HepG2 (cell line): ENCODE results near the gene SLC29A3. TPM values are rescaled to one million over a fixed set of nuclear protein-coding genes. Genes with fewer than 3 reads are reported as not detected.

Experiments
- ATAC-seq: fragments of 200-7000 bp; cut with Tn5 transposase; 3 replicates; pipeline ENCODE4 v1.9.1; 2020; ENCODE audit warnings: mild to moderate bottlenecking, moderate library complexity
- BruUV-seq: library from RNA; stranded (reverse); fragments of 400-500 nt; replicated peaks from 2 replicates; lab custom pipeline; 2021; lab: Mats Ljungman, UMichigan
- CTCF ChIA-PET: fragments of 300-600 bp; formaldehyde crosslinking; extraction: SDS; loops from one replicate; lab custom pipeline; 2021; ENCODE audit warnings: low total read pairs, inconsistent platforms, low intra/inter-chr PET ratio; lab: Yijun Ruan, JAX
- POLR2A ChIA-PET: fragments of 350-600 bp; sonication (Branson Sonifier 250); formaldehyde crosslinking; loops from one replicate; lab custom pipeline; 2020; ENCODE audit warnings: antibody characterized with exemption, inconsistent platforms; lab: Yijun Ruan, JAX
- DNase-seq: peaks from one replicate; pipeline ENCODE4 v3.0.0-alpha.2; 2015; ENCODE audit warnings: low spot score
- FAIRE-seq: peaks from 3 replicates; lab custom pipeline; 2011; peaks lifted over from hg19 to GRCh38; lab: Jason Lieb, UNC
- H2AFZ ChIP-seq: one replicate; pipeline ENCODE4 v1.6.1; 2011; ENCODE audit warnings: low read length, inconsistent platforms
- H3K27ac ChIP-seq: fragments of 300-600 bp; 3 replicates; pipeline ENCODE4 v1.8.0; 2011; ENCODE audit warnings: mixed run types, mild to moderate bottlenecking, mixed read lengths, low read length, inconsistent platforms; ENCODE audit not compliant: insufficient read depth; ENCODE audit errors: extremely low read length
- H3K27me3 ChIP-seq, 2 experiments: fragments of 200-600 bp in 1 of 2; 2 replicates in 1 of 2; 3 replicates in 1 of 2; pipeline versions ENCODE4 v1.6.0 to v1.8.0; 2011; ENCODE audit warnings: low read length in 2 of 2, mild to moderate bottlenecking in 2 of 2, moderate library complexity in 2 of 2, inconsistent platforms in 1 of 2; ENCODE audit not compliant: insufficient read depth in 2 of 2, control insufficient read depth in 1 of 2
- H3K36me3 ChIP-seq, 2 experiments: fragments of 200-600 bp in 1 of 2; replicated peaks in 1 of 2; 2 replicates in 1 of 2; 3 replicates in 1 of 2; pipeline versions ENCODE4 v1.5.1 to v1.8.0; 2011; ENCODE audit warnings: low read length in 2 of 2, inconsistent platforms in 1 of 2; ENCODE audit not compliant: insufficient read depth in 2 of 2, control insufficient read depth in 1 of 2
- H3K4me1 ChIP-seq: 2 replicates; pipeline ENCODE4 v1.5.1; 2012; ENCODE audit warnings: low read length, inconsistent platforms; ENCODE audit not compliant: insufficient read depth
- H3K4me2 ChIP-seq: 2 replicates; pipeline ENCODE4 v1.6.0; 2011; ENCODE audit warnings: low read depth, low read length, inconsistent platforms
- H3K4me3 ChIP-seq, 3 experiments: fragments of 200-600 bp in 1 of 3; sonication (generic), shearing (Covaris generic) in 1 of 3; replicated peaks in 1 of 3; 2 replicates each; pipeline ENCODE4 v1.5.1; 2011 to 2016; ENCODE audit warnings: low read length in 3 of 3, inconsistent platforms in 2 of 3, low read depth in 2 of 3, mild to moderate bottlenecking in 2 of 3, control low read depth in 1 of 3, mixed read lengths in 1 of 3; ENCODE audit not compliant: insufficient read depth in 1 of 3
- H3K79me2 ChIP-seq: one replicate; pipeline ENCODE4 v1.6.1; 2011; ENCODE audit warnings: low read length, inconsistent platforms; ENCODE audit not compliant: insufficient read depth
- H3K9ac ChIP-seq: 2 replicates; pipeline ENCODE4 v1.6.0; 2011; ENCODE audit warnings: mild to moderate bottlenecking, low read depth, low read length, inconsistent platforms; ENCODE audit not compliant: insufficient read depth
- H3K9me3 ChIP-seq: 2 replicates; pipeline ENCODE4 v1.5.1; 2012; ENCODE audit warnings: mild to moderate bottlenecking, low read length
- H4K20me1 ChIP-seq: 2 replicates; pipeline ENCODE4 v1.6.0; 2011; ENCODE audit warnings: inconsistent platforms, mild to moderate bottlenecking, low read length, moderate library complexity; ENCODE audit not compliant: insufficient read depth
- DNMT3B ChIP-seq: conservative IDR thresholded peaks from 2 replicates; pipeline ENCODE4 v1.6.1; 2016; ENCODE audit warnings: missing biosample characterization, control low read depth
- FOXO1 ChIP-seq: sonication (generic); formaldehyde crosslinking; IDR thresholded peaks from 2 replicates; pipeline ENCODE4 v1.4.0; 2020; ENCODE audit warnings: missing genetic modification reagents
- GZF1 ChIP-seq: sonication (generic); formaldehyde crosslinking; IDR thresholded peaks from 2 replicates; pipeline ENCODE4 v1.5.1; 2020; ENCODE audit warnings: mild to moderate bottlenecking, missing genetic modification reagents
- KLF16 ChIP-seq, 2 experiments: sonication (generic) in 1 of 2; formaldehyde crosslinking in 1 of 2; IDR thresholded peaks; 2 replicates each; pipeline versions ENCODE4 v1.6.1 to v1.8.0; 2016 to 2023; ENCODE audit warnings: missing genetic modification reagents in 2 of 2, missing compliant biosample characterization in 1 of 2
- MED8 ChIP-seq: sonication (generic); formaldehyde crosslinking; IDR thresholded peaks from 2 replicates; pipeline ENCODE4 v1.8.1; 2023; ENCODE audit warnings: mild to moderate bottlenecking, missing genetic modification reagents; ENCODE audit not compliant: insufficient replicate concordance
- RAD51 ChIP-seq: fragments of 450-650 bp; IDR thresholded peaks from 2 replicates; pipeline ENCODE4 v1.6.1; 2016; ENCODE audit warnings: borderline replicate concordance
- WGBS: methylation state at CpG from one replicate; pipeline ENCODE4 v1.1.6; 2017; ENCODE audit warnings: low lambda C conversion rate; 5-methylcytosine and 5-hydroxymethylcytosine counted together
- in situ Hi-C: cut with HindIII; loops from 2 replicates; pipeline ENCODE4 v1.10.0; 2017; ENCODE audit warnings: low pct_unique_long_range_greater_than_20kb; ENCODE audit not compliant: extremely low pct_ligation_motif_present
- intact Hi-C: fragments of 100-400 bp; cut with micrococcal nuclease; formaldehyde crosslinking; loops from one replicate; pipeline ENCODE4 v1.10.0; 2022; ENCODE audit not compliant: unreplicated experiment
- polyA plus RNA-seq, 8 experiments: library from polyadenylated mRNA; depleted of rRNA in 3 of 8; stranded (reverse) in 7 of 8; unstranded in 1 of 8; fragments of >200 nt; fragmentation: Illumina TruSeq in 4 of 8; extraction: Trizol in 4 of 8; gene quantifications; 2 replicates each; pipeline versions ENCODE4 v1.2.1 to v1.2.3, GENCODE V29; 2011 to 2016; ENCODE audit warnings: low read depth in 4 of 8, missing spikeins in 1 of 8, mixed read lengths in 1 of 8; ENCODE audit not compliant: insufficient read depth in 1 of 8
- total RNA-seq, 5 experiments: library from RNA; depleted of rRNA; stranded (reverse); fragments of >200 nt; fragmentation: Illumina TruSeq; extraction: Trizol; gene quantifications; 2 replicates each; pipeline ENCODE4 v1.2.3, GENCODE V29; 2016; ENCODE audit warnings: low read depth in 1 of 5
- TF ChIP-seq, protein P1 (sequence below): IDR thresholded peaks from 2 replicates; pipeline ENCODE4 v1.6.1; 2018; ENCODE audit warnings: missing genetic modification reagents
- TF ChIP-seq, protein P2 (sequence below): sonication (generic); formaldehyde crosslinking; IDR thresholded peaks from 2 replicates; pipeline ENCODE4 v1.5.0; 2020; ENCODE audit warnings: mild to moderate bottlenecking, missing genetic modification reagents

The SLC29A3 gene
- total and polyA plus RNA-seq, 2 of the 13 experiments (the other 11 are each of a cell fraction or from before 2014, with no cell fraction given), result 8.6 to 11.8 TPM

DNA sequence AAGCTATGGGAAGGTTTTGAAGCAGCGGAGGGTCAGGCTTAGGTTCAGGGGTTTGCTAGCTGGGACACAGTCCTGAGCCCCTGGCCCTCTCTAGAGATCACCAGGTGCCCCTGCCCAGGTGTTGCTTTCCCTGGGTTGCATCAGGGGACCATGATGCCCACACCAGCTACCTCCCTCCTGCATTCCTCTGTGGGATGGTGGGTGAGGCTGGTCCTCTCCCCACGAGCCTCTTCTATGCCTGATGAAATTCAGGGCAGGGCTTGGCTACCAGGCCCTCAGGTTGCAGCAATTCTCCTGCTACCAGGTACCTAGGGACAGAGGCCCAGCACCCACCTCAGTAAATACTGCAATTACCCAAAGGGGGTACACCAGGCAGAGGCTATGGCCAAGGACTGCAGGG lies 10.8 kb upstream of the SLC29A3 start:
- Histone ChIP-seq H3K4me1 (peaks cover 20% of the 10 kb centered on the region; the same call in 1 of the 2 replicates), H3K4me2 (no peak overlapping the region), H3K36me3 (no peaks in the 10 kb centered on the region), H4K20me1 (no peaks in the 10 kb centered on the region), H3K27me3 (peaks cover 3 to 4% of the 10 kb centered on the region in 2 experiments; a peak in 2 of 5 replicates), H3K4me3 (no peak overlapping the region), H3K27ac (no peak overlapping the region), H3K79me2 (no peaks in the 10 kb centered on the region), H3K9me3 (no peaks in the 10 kb centered on the region), H3K9ac (no peak overlapping the region), H2AFZ (no peak overlapping the region)
- ATAC-seq (no peak), FAIRE-seq (no peak), DNase-seq (no peak)
- 20% methylated on average over 1 of the region's 2 CpGs for WGBS
- TF ChIP-seq RAD51, result no peak
- TF ChIP-seq, protein P1, sequence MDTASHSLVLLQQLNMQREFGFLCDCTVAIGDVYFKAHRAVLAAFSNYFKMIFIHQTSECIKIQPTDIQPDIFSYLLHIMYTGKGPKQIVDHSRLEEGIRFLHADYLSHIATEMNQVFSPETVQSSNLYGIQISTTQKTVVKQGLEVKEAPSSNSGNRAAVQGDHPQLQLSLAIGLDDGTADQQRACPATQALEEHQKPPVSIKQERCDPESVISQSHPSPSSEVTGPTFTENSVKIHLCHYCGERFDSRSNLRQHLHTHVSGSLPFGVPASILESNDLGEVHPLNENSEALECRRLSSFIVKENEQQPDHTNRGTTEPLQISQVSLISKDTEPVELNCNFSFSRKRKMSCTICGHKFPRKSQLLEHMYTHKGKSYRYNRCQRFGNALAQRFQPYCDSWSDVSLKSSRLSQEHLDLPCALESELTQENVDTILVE (CRISPR knock-in tag), result no peak
- TF ChIP-seq FOXO1 (CRISPR knock-in tag), result no peak
- TF ChIP-seq DNMT3B, result no peak
- TF ChIP-seq KLF16 (CRISPR knock-in tag; IDR thresholded peaks at IDR 0.05), result no peak
- TF ChIP-seq, protein P2, sequence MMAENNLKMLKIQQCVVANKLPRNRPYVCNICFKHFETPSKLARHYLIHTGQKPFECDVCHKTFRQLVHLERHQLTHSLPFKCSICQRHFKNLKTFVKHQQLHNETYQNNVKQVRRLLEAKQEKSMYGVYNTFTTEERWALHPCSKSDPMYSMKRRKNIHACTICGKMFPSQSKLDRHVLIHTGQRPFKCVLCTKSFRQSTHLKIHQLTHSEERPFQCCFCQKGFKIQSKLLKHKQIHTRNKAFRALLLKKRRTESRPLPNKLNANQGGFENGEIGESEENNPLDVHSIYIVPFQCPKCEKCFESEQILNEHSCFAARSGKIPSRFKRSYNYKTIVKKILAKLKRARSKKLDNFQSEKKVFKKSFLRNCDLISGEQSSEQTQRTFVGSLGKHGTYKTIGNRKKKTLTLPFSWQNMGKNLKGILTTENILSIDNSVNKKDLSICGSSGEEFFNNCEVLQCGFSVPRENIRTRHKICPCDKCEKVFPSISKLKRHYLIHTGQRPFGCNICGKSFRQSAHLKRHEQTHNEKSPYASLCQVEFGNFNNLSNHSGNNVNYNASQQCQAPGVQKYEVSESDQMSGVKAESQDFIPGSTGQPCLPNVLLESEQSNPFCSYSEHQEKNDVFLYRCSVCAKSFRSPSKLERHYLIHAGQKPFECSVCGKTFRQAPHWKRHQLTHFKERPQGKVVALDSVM, result no peak
- no peak for TF ChIP-seq MED8
- TF ChIP-seq GZF1 (CRISPR knock-in tag), result no peak
- ChIA-PET CTCF (no interaction called here), POLR2A (no interaction called here)
- intact Hi-C loops (no loop called here), in situ Hi-C loops (loop anchor here (5.0 kb wide), 1 partner anchor 394 kb away; no protein-coding TSS in a partner anchor)
- no TSS peak for BruUV-seq
